GM23248 (cell line): ENCODE measurements around the gene EIF4E2. TPM values are rescaled to one million over a fixed set of nuclear protein-coding genes. Genes with fewer than 3 reads are reported as not detected.

Source experiments
- DNase-seq: peaks from one replicate; pipeline ENCODE4 v3.0.0-alpha.2; 2015
- H2AFZ ChIP-seq: fragments of 200-600 bp; sonication (generic); 2 replicates; pipeline ENCODE4 v1.6.1; 2016; ENCODE audit warnings: antibody characterized with exemption
- H3F3A ChIP-seq: fragments of 200-600 bp; sonication (generic); 2 replicates; pipeline ENCODE4 v1.6.1; 2016; ENCODE audit warnings: mild to moderate bottlenecking, antibody characterized with exemption, mixed run types; ENCODE audit not compliant: insufficient read depth
- H3K27ac ChIP-seq: fragments of 200-600 bp; sonication (generic); 2 replicates; pipeline ENCODE4 v1.5.1; 2016; ENCODE audit warnings: mild to moderate bottlenecking
- H3K27me3 ChIP-seq: fragments of 200-600 bp; sonication (generic); replicated peaks from 2 replicates; pipeline ENCODE4 v1.6.1; 2016; ENCODE audit warnings: mild to moderate bottlenecking; ENCODE audit not compliant: insufficient read depth
- H3K36me3 ChIP-seq: fragments of 200-600 bp; sonication (generic); 2 replicates; pipeline ENCODE4 v1.6.1; 2016; ENCODE audit warnings: low read depth, mild to moderate bottlenecking
- H3K4me1 ChIP-seq: fragments of 200-600 bp; sonication (generic); 2 replicates; pipeline ENCODE4 v1.6.1; 2016; ENCODE audit warnings: mild to moderate bottlenecking; ENCODE audit not compliant: insufficient read depth
- H3K4me2 ChIP-seq: fragments of 200-600 bp; sonication (generic); one replicate; pipeline ENCODE4 v1.6.1; 2016; ENCODE audit warnings: mild to moderate bottlenecking; ENCODE audit not compliant: unreplicated experiment
- H3K4me3 ChIP-seq: fragments of 200-600 bp; sonication (generic); 2 replicates; pipeline ENCODE4 v1.5.1; 2016; ENCODE audit warnings: mild to moderate bottlenecking
- H3K79me2 ChIP-seq: fragments of 200-600 bp; sonication (generic); 2 replicates; pipeline ENCODE4 v1.6.1; 2016; ENCODE audit warnings: mild to moderate bottlenecking; ENCODE audit not compliant: insufficient read depth
- H3K9ac ChIP-seq: fragments of 200-600 bp; sonication (generic); 2 replicates; pipeline ENCODE4 v1.6.1; 2016; ENCODE audit warnings: mild to moderate bottlenecking
- H3K9me2 ChIP-seq: fragments of 200-600 bp; sonication (generic); 2 replicates; pipeline ENCODE4 v1.6.1; 2016; ENCODE audit warnings: mixed run types, mild to moderate bottlenecking, moderate library complexity; ENCODE audit not compliant: insufficient read depth
- H3K9me3 ChIP-seq: fragments of 200-600 bp; sonication (generic); one replicate; pipeline ENCODE4 v1.6.1; 2017; ENCODE audit warnings: low read depth
- H4K20me1 ChIP-seq: fragments of 200-600 bp; sonication (generic); 2 replicates; pipeline ENCODE4 v1.6.0; 2016; ENCODE audit not compliant: insufficient read depth
- EZH2 ChIP-seq: fragments of 200-600 bp; sonication (generic); IDR thresholded peaks from 2 replicates; pipeline ENCODE4 v1.6.1; 2018; ENCODE audit warnings: antibody characterized with exemption, mild to moderate bottlenecking; ENCODE audit not compliant: insufficient read depth, poor library complexity, severe bottlenecking
- EZH2phosphoT487 ChIP-seq: fragments of 200-600 bp; sonication (generic); IDR thresholded peaks from 2 replicates; pipeline ENCODE4 v1.6.1; 2018; ENCODE audit warnings: antibody characterized with exemption, moderate library complexity, mild to moderate bottlenecking, low read depth; ENCODE audit not compliant: insufficient read depth
- WGBS, 2 experiments: methylation state at CpG; one replicate each; pipeline ENCODE4 v1.1.6; 2015 to 2017; ENCODE audit warnings: low lambda C conversion rate in 2 of 2, low coverage in 1 of 2; ENCODE audit errors: missing lambda C conversion rate in 2 of 2; 5-methylcytosine and 5-hydroxymethylcytosine counted together
- in situ Hi-C: fragments of 300-500 bp; cut with MboI; formaldehyde crosslinking; loops from 2 replicates; pipeline ENCODE4 v1.15.0; 2020
- polyA plus RNA-seq: library from polyadenylated mRNA; unstranded; fragments of >200 nt; fragmentation: Nextera tagmentation; extraction: Ambion mirVana; gene quantifications from 2 replicates; pipeline ENCODE4 v1.2.1, GENCODE V29; 2016
- total RNA-seq: library from RNA; depleted of rRNA; stranded (reverse); fragments of >200 nt; shearing (Covaris generic); gene quantifications from 2 replicates; pipeline ENCODE4 v1.2.3, GENCODE V29; 2014

Gene EIF4E2
- total and polyA plus RNA-seq, 2 experiments from 2014 or later, result 82.8 to 147 TPM

DNA sequence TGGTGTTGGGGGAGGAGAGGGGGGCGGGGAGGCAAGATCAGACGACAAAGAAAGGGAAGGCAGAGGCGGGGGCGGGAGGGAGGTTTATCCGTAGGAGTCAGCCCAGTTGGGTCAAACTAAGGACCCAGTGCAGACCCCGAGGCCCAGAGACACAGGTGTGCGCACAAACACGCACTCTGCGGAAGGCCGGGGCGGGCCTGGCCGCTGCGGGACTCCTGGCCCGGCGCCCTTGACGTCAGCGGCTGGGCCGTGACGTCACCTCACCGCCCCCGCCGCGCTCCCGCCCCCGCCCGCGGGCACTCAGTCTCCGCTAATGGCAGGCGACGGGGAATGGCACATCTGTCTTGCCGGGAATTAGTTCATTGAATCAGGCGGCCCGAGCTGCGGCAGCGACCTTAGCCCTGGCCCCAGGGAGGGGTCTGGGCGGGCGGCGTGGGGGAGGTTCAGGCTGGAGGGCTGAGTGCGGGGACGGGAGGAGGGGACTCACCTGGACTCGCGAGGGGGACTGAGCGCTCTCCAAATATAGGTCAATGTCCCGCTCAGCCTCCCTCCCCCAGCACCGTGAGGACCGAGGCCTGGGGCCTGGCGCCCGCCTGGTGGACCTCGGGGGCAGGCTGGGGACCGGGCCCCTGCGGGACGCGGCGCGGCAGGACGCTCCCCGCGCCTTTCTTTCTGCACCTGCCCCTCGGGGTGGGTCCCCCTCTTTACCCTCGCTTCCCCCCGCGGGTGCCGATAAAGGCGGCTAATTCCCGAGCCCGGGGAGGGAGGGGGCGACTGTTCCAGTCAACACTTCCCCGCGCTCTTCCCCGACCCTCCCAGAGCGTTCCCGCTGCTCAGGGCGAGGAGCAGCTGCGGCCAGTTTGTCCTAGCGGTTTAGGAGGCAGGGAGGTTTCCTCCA lies 47.3 kb upstream of the EIF4E2 start:
- H3K27me3 ChIP-seq, result peaks cover 46% of the 10 kb centered on the region
- peak; percentile 56 for DNase-seq
- H3K4me2 ChIP-seq, result peak overlapping the region; percentile 17
- H3K9me2 ChIP-seq, result no peaks in the 10 kb centered on the region
- H3F3A ChIP-seq, result no peaks in the 10 kb centered on the region
- WGBS, 2 experiments, result 1 to 2% methylated on average over 29 to 72 of the region's 75 CpGs
- no peaks in the 10 kb centered on the region for H3K4me1 ChIP-seq
- H4K20me1 ChIP-seq, result no peaks in the 10 kb centered on the region
- H3K36me3 ChIP-seq, result no peaks in the 10 kb centered on the region
- no peaks in the 10 kb centered on the region for H3K9me3 ChIP-seq
- no peak overlapping the region for H3K27ac ChIP-seq
- in situ Hi-C loops, result no loop called here
- peak; percentile 85 for TF ChIP-seq EZH2
- peak; percentile 71; the same call in 1 of the 2 replicates for TF ChIP-seq EZH2phosphoT487
- peak overlapping the region; percentile 30; the same call in 1 of the 2 replicates for H3K4me3 ChIP-seq
- no peak overlapping the region for H2AFZ ChIP-seq
- no peaks in the 10 kb centered on the region for H3K79me2 ChIP-seq
- H3K9ac ChIP-seq, result no peak overlapping the region

DNA sequence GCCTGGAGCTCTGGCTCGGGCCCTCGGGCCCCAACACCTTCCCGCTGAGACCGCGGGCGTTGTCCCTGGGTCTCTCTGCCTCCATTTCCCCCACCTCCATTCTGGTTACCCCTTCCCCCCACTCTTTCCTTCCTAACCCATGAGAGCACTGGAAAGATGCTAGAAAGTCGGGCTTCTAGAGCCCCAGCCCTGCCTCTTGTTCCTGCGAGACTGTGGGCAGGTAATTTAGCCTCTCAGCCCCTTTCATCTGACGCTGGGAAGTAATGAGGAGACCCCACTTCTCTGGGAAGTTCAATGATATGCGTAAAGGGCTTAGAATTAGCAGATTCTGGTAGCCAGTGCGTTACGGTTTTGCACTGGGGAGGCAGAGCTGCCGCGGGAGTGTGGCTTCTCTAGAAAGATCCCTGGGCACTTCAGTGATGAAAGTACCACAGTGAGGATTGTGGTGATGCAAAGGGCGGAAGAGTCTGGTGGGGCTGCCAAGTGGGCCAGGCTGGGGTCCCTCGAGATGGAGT lies 46.6 kb upstream of the EIF4E2 start:
- in situ Hi-C loops, result no loop called here
- 13 to 14% methylated on average over 16 of the region's 16 CpGs for WGBS, 2 experiments

DNA sequence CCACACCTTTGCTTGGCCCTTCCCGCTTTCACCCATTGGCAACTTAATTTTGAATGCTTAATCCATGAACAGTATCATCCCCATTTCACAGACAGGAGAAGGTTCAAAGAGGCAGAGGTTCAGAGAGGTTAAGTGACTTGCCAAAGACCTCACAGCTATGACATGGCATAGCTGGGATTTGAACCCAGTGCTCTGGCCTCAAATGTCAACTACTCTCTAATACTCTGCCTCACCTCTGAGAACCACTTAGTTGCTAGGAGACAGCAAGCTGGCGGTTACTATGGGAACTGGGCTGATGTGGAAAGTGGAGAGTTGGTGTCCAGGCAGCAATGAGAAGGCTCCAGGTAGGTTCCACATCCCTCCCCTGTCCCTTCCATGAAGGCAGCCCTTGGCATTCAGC lies 46.1 kb upstream of the EIF4E2 start:
- no peaks in the 10 kb centered on the region for H3K79me2 ChIP-seq
- H3K4me2 ChIP-seq, result no peak overlapping the region
- H3K9ac ChIP-seq, result no peak overlapping the region
- DNase-seq, result no peak
- no peaks in the 10 kb centered on the region for H3K4me1 ChIP-seq
- H3K9me3 ChIP-seq, result no peaks in the 10 kb centered on the region
- H3K27ac ChIP-seq, result no peak overlapping the region
- TF ChIP-seq EZH2phosphoT487 (no peak), EZH2 (peak; percentile 43)
- H3K9me2 ChIP-seq, result no peaks in the 10 kb centered on the region
- no peaks in the 10 kb centered on the region for H4K20me1 ChIP-seq
- H3K4me3 ChIP-seq, result no peak overlapping the region
- in situ Hi-C loops, result no loop called here
- no peaks in the 10 kb centered on the region for H3K36me3 ChIP-seq
- no peak overlapping the region for H2AFZ ChIP-seq
- 68 to 75% methylated on average over 2 of the region's 2 CpGs for WGBS, 2 experiments
- peaks cover 42% of the 10 kb centered on the region for H3K27me3 ChIP-seq
- H3F3A ChIP-seq, result no peaks in the 10 kb centered on the region

More for the DNA sequence above, 46.6 kb upstream of the EIF4E2 start:
- H3K4me3 ChIP-seq, result no peak overlapping the region
- H3K4me2 ChIP-seq, result no peak overlapping the region
- no peaks in the 10 kb centered on the region for H3K4me1 ChIP-seq
- H3K36me3 ChIP-seq, result no peaks in the 10 kb centered on the region
- H3K27ac ChIP-seq, result no peak overlapping the region
- H3K9ac ChIP-seq, result no peak overlapping the region
- H2AFZ ChIP-seq, result no peak overlapping the region
- H3K9me3 ChIP-seq, result no peaks in the 10 kb centered on the region
- no peaks in the 10 kb centered on the region for H3K9me2 ChIP-seq
- H3K79me2 ChIP-seq, result no peaks in the 10 kb centered on the region
- peak; percentile 78 for TF ChIP-seq EZH2
- no peak; the same call in 1 of the 2 replicates for TF ChIP-seq EZH2phosphoT487
- peaks cover 42% of the 10 kb centered on the region for H3K27me3 ChIP-seq
- H3F3A ChIP-seq, result no peaks in the 10 kb centered on the region
- no peaks in the 10 kb centered on the region for H4K20me1 ChIP-seq
- DNase-seq, result no peak

DNA sequence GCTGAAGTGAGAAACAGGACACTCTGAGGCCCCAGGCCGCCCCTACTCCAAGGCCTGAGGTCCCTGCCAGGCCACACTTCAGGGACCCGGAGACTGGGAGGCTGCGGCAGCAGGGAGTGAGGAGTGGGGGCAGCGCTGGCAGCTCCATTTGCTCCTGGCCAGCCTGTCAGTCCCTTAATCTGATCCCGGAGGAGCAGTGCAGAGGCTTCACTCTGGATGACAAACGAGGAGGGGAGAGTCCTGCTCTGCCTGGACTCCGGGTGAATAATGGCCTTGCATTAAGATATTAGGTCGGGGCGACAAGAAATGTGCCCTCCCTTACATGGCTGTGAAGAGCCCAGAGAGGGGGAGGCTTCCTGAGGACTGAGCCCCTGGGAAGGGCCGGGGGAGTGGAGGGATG lies 44.6 kb upstream of the EIF4E2 start:
- H3K4me1 ChIP-seq, result no peaks in the 10 kb centered on the region
- no peak overlapping the region for H3K27ac ChIP-seq
- no peaks in the 10 kb centered on the region for H3K9me2 ChIP-seq
- no peaks in the 10 kb centered on the region for H3K36me3 ChIP-seq
- no peaks in the 10 kb centered on the region for H4K20me1 ChIP-seq
- in situ Hi-C loops, result no loop called here
- no peaks in the 10 kb centered on the region for H3K9me3 ChIP-seq
- no peak for DNase-seq
- TF ChIP-seq EZH2 (no peak), EZH2phosphoT487 (no peak)
- no peak overlapping the region for H2AFZ ChIP-seq
- H3F3A ChIP-seq, result no peaks in the 10 kb centered on the region
- H3K9ac ChIP-seq, result no peak overlapping the region
- no peak overlapping the region for H3K4me2 ChIP-seq
- no peaks in the 10 kb centered on the region for H3K79me2 ChIP-seq
- peaks cover 42% of the 10 kb centered on the region for H3K27me3 ChIP-seq
- 26 to 33% methylated on average over 9 to 10 of the region's 10 CpGs for WGBS, 2 experiments
- no peak overlapping the region for H3K4me3 ChIP-seq
